BJ (cell line): ENCODE data around the gene SHISA9. TPM values are rescaled to one million over a fixed set of nuclear protein-coding genes. Genes with fewer than 3 reads are reported as not detected.

Experiments used
- CTCF ChIA-PET: fragments of 350-600 bp; formaldehyde crosslinking; extraction: SDS; loops from one replicate; lab custom pipeline; 2021; ENCODE audit warnings: antibody characterized with exemption, inconsistent platforms; lab: Yijun Ruan, JAX
- POLR2A ChIA-PET: fragments of 300-600 bp; sonication (Branson Sonifier 250); formaldehyde crosslinking; extraction: SDS; loops from one replicate; lab custom pipeline; 2021; ENCODE audit warnings: antibody characterized with exemption; lab: Charles Lee
- DNase-seq: peaks from one replicate; pipeline ENCODE4 v3.0.0-alpha.2; 2011; ENCODE audit warnings: low read depth
- H3K27me3 ChIP-seq: 2 replicates; pipeline ENCODE4 v1.6.0; 2011; ENCODE audit warnings: low read length; ENCODE audit not compliant: control insufficient read depth, insufficient read depth
- H3K36me3 ChIP-seq: 2 replicates; pipeline ENCODE4 v1.5.1; 2011; ENCODE audit warnings: low read length; ENCODE audit not compliant: control insufficient read depth, insufficient read depth
- H3K4me3 ChIP-seq: 2 replicates; pipeline ENCODE4 v1.5.1; 2011; ENCODE audit warnings: low read depth, mild to moderate bottlenecking, control low read depth, low read length
- polyA plus RNA-seq: library from polyadenylated mRNA; depleted of rRNA; stranded (reverse); fragments of >200 nt; gene quantifications from 2 replicates; pipeline ENCODE4 v1.2.3, GENCODE V29; 2011
- TF ChIP-seq, protein P1 (sequence below): IDR thresholded peaks from 2 replicates; pipeline ENCODE4 v1.5.1; 2011; ENCODE audit warnings: low read depth, mild to moderate bottlenecking, control low read depth, inconsistent platforms, low read length, moderate library complexity; ENCODE audit not compliant: insufficient read depth

SHISA9 gene
- polyA plus RNA-seq, 1 experiment = not detected

- ChIA-PET POLR2A (no interaction called here), CTCF (interaction anchor here (0.9 kb wide), 1 partner anchor 8 kb away, joined by 3 read pairs; no protein-coding TSS in a partner anchor)
- H3K27me3 ChIP-seq = no peaks in the 10 kb centered on the region
- TF ChIP-seq, protein P1, sequence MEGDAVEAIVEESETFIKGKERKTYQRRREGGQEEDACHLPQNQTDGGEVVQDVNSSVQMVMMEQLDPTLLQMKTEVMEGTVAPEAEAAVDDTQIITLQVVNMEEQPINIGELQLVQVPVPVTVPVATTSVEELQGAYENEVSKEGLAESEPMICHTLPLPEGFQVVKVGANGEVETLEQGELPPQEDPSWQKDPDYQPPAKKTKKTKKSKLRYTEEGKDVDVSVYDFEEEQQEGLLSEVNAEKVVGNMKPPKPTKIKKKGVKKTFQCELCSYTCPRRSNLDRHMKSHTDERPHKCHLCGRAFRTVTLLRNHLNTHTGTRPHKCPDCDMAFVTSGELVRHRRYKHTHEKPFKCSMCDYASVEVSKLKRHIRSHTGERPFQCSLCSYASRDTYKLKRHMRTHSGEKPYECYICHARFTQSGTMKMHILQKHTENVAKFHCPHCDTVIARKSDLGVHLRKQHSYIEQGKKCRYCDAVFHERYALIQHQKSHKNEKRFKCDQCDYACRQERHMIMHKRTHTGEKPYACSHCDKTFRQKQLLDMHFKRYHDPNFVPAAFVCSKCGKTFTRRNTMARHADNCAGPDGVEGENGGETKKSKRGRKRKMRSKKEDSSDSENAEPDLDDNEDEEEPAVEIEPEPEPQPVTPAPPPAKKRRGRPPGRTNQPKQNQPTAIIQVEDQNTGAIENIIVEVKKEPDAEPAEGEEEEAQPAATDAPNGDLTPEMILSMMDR = no peak
- DNase-seq = no peak
- no peak overlapping the region for H3K4me3 ChIP-seq
- H3K36me3 ChIP-seq = no peaks in the 10 kb centered on the region
Measured at GRCh38 chr16:13111747-13112146, 210.3 kb downstream of the SHISA9 start.

DNA sequence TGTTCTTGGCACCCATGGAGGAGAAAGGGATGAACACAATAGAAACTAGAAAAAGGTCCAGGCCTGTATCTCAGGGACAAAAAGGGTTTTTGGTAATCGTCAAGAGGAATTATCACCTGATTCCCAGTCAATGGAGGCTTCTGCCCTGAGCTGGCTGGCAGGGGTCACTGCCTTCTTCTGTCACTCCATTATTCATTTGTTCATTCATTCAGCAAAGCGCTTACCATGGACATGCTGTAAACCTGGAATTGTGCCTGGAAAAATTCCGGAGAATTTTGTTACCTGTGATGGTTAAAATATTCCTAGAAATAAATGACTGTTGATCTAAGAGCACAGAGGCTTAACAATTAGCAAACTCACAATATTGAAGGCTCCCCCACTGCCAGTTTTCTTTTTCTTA lies 212.3 kb downstream of the SHISA9 start:
- CTCF ChIA-PET = no interaction called here

GRCh38 chr16:13118091-13118490 lies 216.7 kb downstream of the SHISA9 start:
- TF ChIP-seq, protein P1 = no peak

More for the DNA sequence above, 212.3 kb downstream of the SHISA9 start:
- Histone ChIP-seq H3K27me3 (no peaks in the 10 kb centered on the region), H3K4me3 (no peak overlapping the region), H3K36me3 (no peaks in the 10 kb centered on the region)
- TF ChIP-seq, protein P1 = no peak
- no peak for DNase-seq
- POLR2A ChIA-PET = no interaction called here

GRCh38 chr16:13120091-13120490 lies 218.7 kb downstream of the SHISA9 start:
- no peaks in the 10 kb centered on the region for H3K27me3 ChIP-seq
- ChIA-PET POLR2A (no interaction called here), CTCF (no interaction called here)

More at GRCh38 chr16:13118091-13118490, 216.7 kb downstream of the SHISA9 start:
- no peaks in the 10 kb centered on the region for H3K27me3 ChIP-seq
- no peak overlapping the region for H3K4me3 ChIP-seq
- POLR2A ChIA-PET = no interaction called here
- no peaks in the 10 kb centered on the region for H3K36me3 ChIP-seq
- CTCF ChIA-PET = interaction anchor here (0.6 kb wide), 1 partner anchor 101 kb away, joined by 3 read pairs; no protein-coding TSS in a partner anchor
- no peak for DNase-seq

DNA sequence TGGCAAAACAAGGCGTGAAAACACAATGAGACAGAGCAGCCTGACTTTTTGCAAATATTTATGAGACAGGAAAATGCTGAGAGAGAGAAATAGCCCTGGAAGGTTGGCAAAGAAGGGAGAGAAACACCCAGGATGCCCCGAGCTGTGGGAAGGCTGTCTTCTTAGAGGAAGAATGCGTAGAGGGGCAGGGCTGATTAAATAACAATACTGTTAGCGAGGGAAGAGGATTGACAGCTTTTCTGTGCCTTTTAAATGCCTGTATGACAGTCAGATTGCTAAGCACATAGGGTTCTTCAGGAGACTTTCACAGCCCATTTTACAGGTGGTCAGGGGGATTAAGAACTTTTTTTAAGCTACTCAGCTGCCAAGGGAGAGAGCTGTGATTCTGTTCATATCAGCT lies 219.2 kb downstream of the SHISA9 start:
- no peak for DNase-seq
- no peaks in the 10 kb centered on the region for H3K36me3 ChIP-seq
- ChIA-PET POLR2A (no interaction called here), CTCF (no interaction called here)
- H3K27me3 ChIP-seq = no peaks in the 10 kb centered on the region
- TF ChIP-seq, protein P1 = no peak
- H3K4me3 ChIP-seq = no peak overlapping the region

More at GRCh38 chr16:13120091-13120490, 218.7 kb downstream of the SHISA9 start:
- Histone ChIP-seq H3K36me3 (no peaks in the 10 kb centered on the region), H3K4me3 (no peak overlapping the region)
- no peak for DNase-seq
- TF ChIP-seq, protein P1 = no peak
